A673 (cell line): ENCODE measurements around the gene SLC25A5.

Experiments used
- EZH2 ChIP-seq: fragments of 200-600 bp; sonication (generic); IDR thresholded peaks from 2 replicates; pipeline ENCODE4 v1.6.1; 2017; ENCODE audit warnings: borderline replicate concordance, low read depth, mild to moderate bottlenecking, mixed read lengths, antibody characterized with exemption, low read length; ENCODE audit not compliant: poor library complexity, severe bottlenecking
- TF ChIP-seq, protein P1 (sequence below): fragments of 300-800, 200-600 bp; sonication (generic); conservative IDR thresholded peaks from 2 replicates; pipeline ENCODE4 v1.5.1; 2017; ENCODE audit warnings: low read depth, mild to moderate bottlenecking, antibody characterized with exemption, low read length, moderate library complexity, mixed read lengths

DNA sequence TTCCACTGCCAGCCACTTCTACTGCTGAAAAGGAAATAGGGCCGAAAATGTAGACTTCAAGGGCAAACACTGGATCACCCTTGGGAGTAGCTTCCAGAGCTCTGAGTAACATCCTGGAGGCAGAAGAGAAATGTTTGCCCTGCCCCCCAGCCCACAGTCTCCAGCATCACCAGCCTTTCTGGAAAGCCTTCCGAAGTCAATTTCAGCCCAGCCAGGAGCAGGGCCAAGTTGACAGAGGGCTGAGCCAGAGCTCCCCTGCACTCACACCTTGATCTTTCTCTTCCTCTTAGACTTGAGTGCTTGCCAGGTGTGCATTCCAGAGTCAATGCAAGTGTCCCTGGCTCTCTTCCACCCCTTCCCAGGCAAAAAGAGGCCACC, 35.2 kb downstream of the SLC25A5 start:
- TF ChIP-seq, protein P1, sequence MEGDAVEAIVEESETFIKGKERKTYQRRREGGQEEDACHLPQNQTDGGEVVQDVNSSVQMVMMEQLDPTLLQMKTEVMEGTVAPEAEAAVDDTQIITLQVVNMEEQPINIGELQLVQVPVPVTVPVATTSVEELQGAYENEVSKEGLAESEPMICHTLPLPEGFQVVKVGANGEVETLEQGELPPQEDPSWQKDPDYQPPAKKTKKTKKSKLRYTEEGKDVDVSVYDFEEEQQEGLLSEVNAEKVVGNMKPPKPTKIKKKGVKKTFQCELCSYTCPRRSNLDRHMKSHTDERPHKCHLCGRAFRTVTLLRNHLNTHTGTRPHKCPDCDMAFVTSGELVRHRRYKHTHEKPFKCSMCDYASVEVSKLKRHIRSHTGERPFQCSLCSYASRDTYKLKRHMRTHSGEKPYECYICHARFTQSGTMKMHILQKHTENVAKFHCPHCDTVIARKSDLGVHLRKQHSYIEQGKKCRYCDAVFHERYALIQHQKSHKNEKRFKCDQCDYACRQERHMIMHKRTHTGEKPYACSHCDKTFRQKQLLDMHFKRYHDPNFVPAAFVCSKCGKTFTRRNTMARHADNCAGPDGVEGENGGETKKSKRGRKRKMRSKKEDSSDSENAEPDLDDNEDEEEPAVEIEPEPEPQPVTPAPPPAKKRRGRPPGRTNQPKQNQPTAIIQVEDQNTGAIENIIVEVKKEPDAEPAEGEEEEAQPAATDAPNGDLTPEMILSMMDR = no peak
- no peak for TF ChIP-seq EZH2
